Trophoblast cell (in vitro differentiated cells and primary cell): Measurements from ENCODE around the gene MRPL14.

ENCODE experiments used
- DNase-seq, 2 donors: peaks; one replicate each; pipeline ENCODE4 v3.0.0-alpha.2; 2016
- H2AFZ ChIP-seq: 2 replicates; pipeline ENCODE4 v1.6.1; 2013; ENCODE audit warnings: low read length, moderate library complexity, mild to moderate bottlenecking; ENCODE audit not compliant: insufficient read depth, poor library complexity
- H2AK5ac ChIP-seq: 2 replicates; pipeline ENCODE4 v1.6.1; 2013; ENCODE audit warnings: mild to moderate bottlenecking, low read length
- H2BK120ac ChIP-seq: 2 replicates; pipeline ENCODE4 v1.6.1; 2013; ENCODE audit warnings: low read length, mild to moderate bottlenecking, moderate library complexity; ENCODE audit not compliant: insufficient read depth, poor library complexity
- H2BK12ac ChIP-seq: 2 replicates; pipeline ENCODE4 v1.6.1; 2013; ENCODE audit warnings: mild to moderate bottlenecking, low read length, moderate library complexity
- H2BK5ac ChIP-seq: 2 replicates; pipeline ENCODE4 v1.6.1; 2013; ENCODE audit warnings: low read length, low read depth, moderate library complexity, mild to moderate bottlenecking; ENCODE audit not compliant: poor library complexity
- H3K14ac ChIP-seq: 2 replicates; pipeline ENCODE4 v1.6.1; 2013; ENCODE audit warnings: mild to moderate bottlenecking, low read length
- H3K18ac ChIP-seq: 2 replicates; pipeline ENCODE4 v1.6.1; 2013; ENCODE audit warnings: mild to moderate bottlenecking, low read length
- H3K23ac ChIP-seq: 2 replicates; pipeline ENCODE4 v1.6.1; 2013; ENCODE audit warnings: low read length
- H3K27ac ChIP-seq: 2 replicates; pipeline ENCODE4 v1.5.1; 2013; ENCODE audit warnings: low read depth, mild to moderate bottlenecking, inconsistent platforms, low read length, moderate library complexity
- H3K27me3 ChIP-seq: 2 replicates; pipeline ENCODE4 v1.6.1; 2013; ENCODE audit warnings: inconsistent platforms, mild to moderate bottlenecking, low read length, moderate library complexity; ENCODE audit not compliant: insufficient read depth
- H3K36me3 ChIP-seq, 2 experiments: 1 replicate in 1 of 2; 2 replicates in 1 of 2; pipeline ENCODE4 v1.6.1; 2013; ENCODE audit warnings: low read length in 2 of 2, mild to moderate bottlenecking in 2 of 2, moderate library complexity in 1 of 2; ENCODE audit not compliant: insufficient read depth in 2 of 2, control insufficient read depth in 1 of 2
- H3K4ac ChIP-seq: 2 replicates; pipeline ENCODE4 v1.6.1; 2013; ENCODE audit warnings: low read depth, mild to moderate bottlenecking, low read length, moderate library complexity
- H3K4me1 ChIP-seq, 2 experiments: 1 replicate in 1 of 2; 2 replicates in 1 of 2; pipeline ENCODE4 v1.6.1; 2013; ENCODE audit warnings: low read length in 2 of 2, mild to moderate bottlenecking in 2 of 2, moderate library complexity in 1 of 2; ENCODE audit not compliant: insufficient read depth in 2 of 2, control insufficient read depth in 1 of 2
- H3K4me2 ChIP-seq: 2 replicates; pipeline ENCODE4 v1.6.1; 2013; ENCODE audit warnings: inconsistent platforms, mild to moderate bottlenecking, low read length, moderate library complexity
- H3K4me3 ChIP-seq: 2 replicates; pipeline ENCODE4 v1.5.1; 2013; ENCODE audit warnings: mild to moderate bottlenecking, low read depth, low read length, inconsistent platforms
- H3K79me1 ChIP-seq: one replicate; pipeline ENCODE4 v1.6.1; 2013; ENCODE audit warnings: low read length
- H3K79me2 ChIP-seq: 2 replicates; pipeline ENCODE4 v1.6.1; 2013; ENCODE audit warnings: low read length, mild to moderate bottlenecking; ENCODE audit not compliant: control insufficient read depth, insufficient read depth, poor library complexity
- H3K9ac ChIP-seq: 2 replicates; pipeline ENCODE4 v1.6.1; 2013; ENCODE audit warnings: mild to moderate bottlenecking, low read length
- H3K9me3 ChIP-seq: 2 replicates; pipeline ENCODE4 v1.6.1; 2013; ENCODE audit warnings: low read depth, mild to moderate bottlenecking, control low read depth, inconsistent platforms, low read length; ENCODE audit not compliant: insufficient read depth
- H4K12ac ChIP-seq: 2 replicates; pipeline ENCODE4 v1.6.1; 2013; ENCODE audit warnings: low read depth, mild to moderate bottlenecking, low read length, moderate library complexity
- H4K8ac ChIP-seq: 2 replicates; pipeline ENCODE4 v1.6.1; 2013; ENCODE audit warnings: low read depth, mild to moderate bottlenecking, low read length, moderate library complexity
- H4K91ac ChIP-seq: one replicate; pipeline ENCODE4 v1.6.1; 2013; ENCODE audit warnings: low read depth, mild to moderate bottlenecking, low read length, moderate library complexity
- WGBS: extraction: QIAGEN DNeasy Blood & Tissue Kit; methylation state at CpG from one replicate; pipeline ENCODE4 v1.1.7; 2013; ENCODE audit warnings: missing lambda C conversion rate; ENCODE audit not compliant: insufficient read length, insufficient coverage; ENCODE audit errors: extremely low coverage; 5-methylcytosine and 5-hydroxymethylcytosine counted together

MRPL14 gene

DNA sequence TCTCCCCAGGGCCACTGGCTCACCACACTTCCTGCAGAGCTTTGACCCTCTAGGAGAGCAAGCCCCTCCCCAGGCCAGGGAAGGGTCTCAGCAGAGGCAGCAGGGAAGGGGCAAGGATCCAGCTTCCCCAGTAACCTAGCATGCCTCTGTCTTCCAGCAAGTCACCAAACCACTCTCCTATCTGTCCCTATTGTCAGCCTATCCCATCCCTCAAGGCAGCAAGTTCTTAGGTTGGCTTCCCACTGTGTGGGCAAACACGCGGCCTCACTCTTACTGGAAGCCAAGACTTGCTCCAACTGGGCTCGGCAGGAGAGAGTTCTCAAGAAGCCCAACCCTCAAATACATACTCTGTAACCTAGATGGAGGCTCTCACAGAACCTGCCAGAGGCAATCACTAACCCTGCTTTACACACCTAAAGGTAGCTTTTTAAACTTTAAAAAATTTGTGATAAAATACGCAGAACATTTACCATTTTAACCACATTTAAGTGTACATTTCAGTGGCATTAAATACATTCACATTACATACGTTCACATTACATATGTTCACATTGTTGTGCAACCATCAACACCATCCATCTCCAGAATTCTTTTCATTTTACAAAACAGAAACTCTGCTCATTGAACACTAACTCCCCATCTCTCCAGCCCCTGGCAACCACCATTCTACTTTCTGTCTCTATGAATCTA is 58.5 kb downstream of the MRPL14 start:
- H3K4me1 ChIP-seq: peaks cover 15 to 20% of the 10 kb centered on the region in 2 experiments
- no peak overlapping the region for H3K18ac ChIP-seq
- H3K4ac ChIP-seq: no peak overlapping the region
- peaks cover 1% of the 10 kb centered on the region for H3K9me3 ChIP-seq
- H3K27ac ChIP-seq: no peak overlapping the region
- H2AK5ac ChIP-seq: no peak overlapping the region
- no peak overlapping the region for H3K9ac ChIP-seq
- peaks cover 1% of the 10 kb centered on the region for H3K79me2 ChIP-seq
- no peak overlapping the region for H3K14ac ChIP-seq
- H3K23ac ChIP-seq: no peak overlapping the region
- peaks cover 10% of the 10 kb centered on the region for H3K79me1 ChIP-seq
- no peak overlapping the region for H2BK120ac ChIP-seq
- peak in 1 of 2 donors; percentile 65 for DNase-seq
- H2BK12ac ChIP-seq: no peak overlapping the region
- WGBS: no CpG with 5 or more reads among the region's 5 CpGs
- no peak overlapping the region for H2AFZ ChIP-seq
- H4K12ac ChIP-seq: no peak overlapping the region
- H2BK5ac ChIP-seq: no peak overlapping the region
- no peak overlapping the region for H3K4me2 ChIP-seq
- H3K4me3 ChIP-seq: no peak overlapping the region
- no peak overlapping the region for H4K8ac ChIP-seq
- no peaks in the 10 kb centered on the region for H3K27me3 ChIP-seq
- H4K91ac ChIP-seq: peak overlapping the region; percentile 29
- H3K36me3 ChIP-seq: no peaks in the 10 kb centered on the region

DNA sequence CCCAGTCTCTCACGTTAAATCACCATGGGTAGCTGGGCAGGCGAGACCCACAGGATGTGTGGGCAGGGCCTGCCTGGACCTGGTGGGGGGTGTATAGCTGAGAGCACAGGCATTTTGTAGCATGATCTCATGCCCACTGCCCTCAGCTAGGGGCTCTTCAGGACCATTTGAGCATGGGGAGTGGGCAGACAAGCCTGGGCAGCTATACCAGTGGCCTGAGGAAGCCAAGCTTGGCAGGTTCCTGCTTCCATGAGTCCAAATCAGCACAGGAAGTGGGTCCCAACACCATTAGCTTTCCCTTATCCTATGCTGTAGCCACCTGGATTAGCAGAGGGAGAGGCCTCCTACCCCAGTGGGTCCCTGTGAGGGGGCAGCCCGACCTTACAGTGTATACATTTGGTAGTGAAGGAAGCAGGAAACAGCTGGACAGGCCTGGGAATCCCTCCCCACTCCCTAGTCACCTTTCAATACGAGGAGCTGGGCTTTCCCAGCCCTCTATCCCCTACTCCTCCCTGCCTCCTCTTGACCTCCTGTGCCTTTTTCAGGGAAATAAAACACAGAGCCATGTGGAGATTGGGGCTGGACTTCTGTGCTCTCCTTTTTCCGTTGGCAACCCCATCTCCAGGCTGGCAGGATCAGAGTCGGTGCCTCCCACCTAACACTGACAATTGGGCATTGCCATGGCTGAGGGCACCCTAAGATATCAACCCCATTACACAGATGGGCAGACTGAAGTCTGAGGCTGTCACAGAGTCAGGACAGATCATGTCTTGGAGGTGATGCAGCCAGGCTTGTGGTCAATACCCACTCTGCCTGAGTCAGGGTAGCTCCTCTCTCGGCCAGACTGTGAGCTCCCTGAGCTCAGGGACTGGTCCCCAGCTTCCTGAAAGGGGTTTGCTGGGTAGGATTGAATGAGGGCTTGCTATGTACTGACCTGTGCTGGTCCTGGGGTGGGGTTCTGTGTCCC is 59.8 kb downstream of the MRPL14 start:
- Histone ChIP-seq H4K8ac (no peak overlapping the region), H3K4me1 (peaks cover 13 to 14% of the 10 kb centered on the region in 2 experiments), H3K9ac (no peak overlapping the region), H3K14ac (no peak overlapping the region), H3K4ac (no peak overlapping the region), H2BK120ac (no peak overlapping the region), H3K23ac (no peak overlapping the region), H3K9me3 (peaks cover 1% of the 10 kb centered on the region), H4K91ac (no peak overlapping the region), H4K12ac (no peak overlapping the region), H3K18ac (no peak overlapping the region), H3K79me2 (no peaks in the 10 kb centered on the region), H3K27ac (no peak overlapping the region), H2AFZ (no peak overlapping the region), H3K27me3 (no peaks in the 10 kb centered on the region), H2AK5ac (no peak overlapping the region), H3K4me3 (no peak overlapping the region), H2BK12ac (peak overlapping the region; percentile 15), H3K79me1 (peaks cover 6% of the 10 kb centered on the region), H3K36me3 (no peaks in the 10 kb centered on the region), H2BK5ac (no peak overlapping the region), H3K4me2 (no peak overlapping the region)
- no peak for DNase-seq
- WGBS: no CpG with 5 or more reads among the region's 7 CpGs

DNA sequence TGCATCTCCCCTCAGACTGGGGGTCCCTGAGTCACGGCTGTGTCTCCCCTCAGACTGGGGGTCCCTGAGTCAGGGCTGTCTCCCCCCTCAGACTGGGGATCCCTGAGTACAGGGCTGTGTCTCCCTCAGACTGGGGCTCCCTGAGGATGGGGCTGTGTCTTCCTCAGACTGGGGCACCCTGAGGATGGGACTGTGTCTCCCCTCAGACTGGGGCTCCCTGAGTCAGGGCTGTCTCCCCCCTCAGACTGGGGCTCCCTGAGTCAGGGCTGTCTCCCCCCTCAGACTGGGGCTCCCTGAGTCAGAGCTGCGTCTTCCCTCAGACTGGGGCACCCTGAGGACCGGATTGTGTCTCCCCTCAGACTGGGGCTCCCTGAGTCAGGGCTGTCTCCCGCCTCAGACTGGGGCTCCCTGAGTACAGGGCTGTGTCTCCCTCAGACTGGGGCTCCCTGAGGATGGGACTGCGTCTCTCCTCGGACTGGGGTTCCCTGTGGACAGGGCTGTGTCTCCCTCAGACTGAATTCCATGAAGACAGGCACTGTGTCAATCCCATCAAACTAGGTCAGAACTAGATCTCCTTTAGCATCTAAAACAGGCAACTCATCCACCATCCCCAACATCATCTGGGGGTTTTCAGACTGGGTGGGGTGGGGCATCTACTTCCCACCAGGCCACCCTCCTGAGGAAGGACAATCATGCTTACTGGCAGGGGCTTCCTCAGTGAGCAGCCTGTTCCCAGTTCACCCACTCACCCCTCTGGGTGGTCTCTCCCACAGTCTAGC is 60.7 kb downstream of the MRPL14 start:
- H3K4me2 ChIP-seq: no peak overlapping the region
- H3K9me3 ChIP-seq: peaks cover 1% of the 10 kb centered on the region
- no peak overlapping the region for H3K4ac ChIP-seq
- no peak overlapping the region for H3K4me3 ChIP-seq
- H4K12ac ChIP-seq: no peak overlapping the region
- H3K27ac ChIP-seq: no peak overlapping the region
- H3K36me3 ChIP-seq: no peaks in the 10 kb centered on the region
- no peak overlapping the region for H3K18ac ChIP-seq
- H2BK120ac ChIP-seq: no peak overlapping the region
- no peak for DNase-seq
- H3K14ac ChIP-seq: no peak overlapping the region
- H3K79me1 ChIP-seq: peaks cover 12% of the 10 kb centered on the region
- H4K91ac ChIP-seq: no peak overlapping the region
- H2AK5ac ChIP-seq: peak overlapping the region; percentile 52
- H4K8ac ChIP-seq: no peak overlapping the region
- H3K79me2 ChIP-seq: no peaks in the 10 kb centered on the region
- H3K27me3 ChIP-seq: no peaks in the 10 kb centered on the region
- peaks cover 18 to 19% of the 10 kb centered on the region in 2 experiments for H3K4me1 ChIP-seq
- WGBS: no CpG with 5 or more reads among the region's 6 CpGs
- no peak overlapping the region for H2BK12ac ChIP-seq
- no peak overlapping the region for H2BK5ac ChIP-seq
- H2AFZ ChIP-seq: no peak overlapping the region
- H3K23ac ChIP-seq: no peak overlapping the region
- H3K9ac ChIP-seq: no peak overlapping the region

DNA sequence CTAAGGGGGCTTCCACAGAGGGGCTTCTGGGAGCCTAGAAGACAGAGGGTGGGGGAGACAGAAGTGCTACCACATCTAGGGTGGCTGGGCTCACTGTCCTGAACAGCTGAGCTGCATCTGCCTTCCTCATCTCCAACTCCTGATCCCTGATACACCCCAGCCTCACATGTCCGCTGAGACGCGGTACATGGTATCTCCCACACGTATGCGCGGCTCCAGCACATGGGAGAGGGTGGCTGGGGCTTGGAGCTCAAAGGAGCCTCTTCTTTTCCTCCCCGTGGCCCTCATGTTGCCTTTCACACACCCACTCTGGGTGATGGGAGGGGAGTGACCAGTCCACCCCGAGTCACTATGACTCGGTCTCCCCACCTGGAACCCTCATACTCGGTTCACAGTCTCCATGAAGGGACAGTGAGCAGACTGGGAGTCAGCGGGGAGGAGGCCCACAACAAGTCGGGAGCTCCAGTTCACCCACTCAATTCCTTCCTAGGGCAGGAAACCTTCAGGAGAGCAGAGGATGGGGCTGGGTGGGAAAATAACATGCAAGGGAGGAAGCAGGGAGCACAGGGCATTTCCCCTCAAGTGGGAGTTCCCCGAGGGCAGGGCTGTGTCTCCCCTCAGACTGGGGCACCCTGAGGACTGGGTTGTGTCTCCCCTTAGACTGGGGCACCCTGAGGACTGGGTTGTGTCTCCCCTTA is 61.7 kb downstream of the MRPL14 start:
- peaks cover 1% of the 10 kb centered on the region for H3K9me3 ChIP-seq
- H2AK5ac ChIP-seq: peak overlapping the region; percentile 52
- H3K23ac ChIP-seq: no peak overlapping the region
- peak overlapping the region; percentile 18 for H2BK120ac ChIP-seq
- peak overlapping the region; percentile 3 for H2AFZ ChIP-seq
- no peak overlapping the region for H3K4me2 ChIP-seq
- no peaks in the 10 kb centered on the region for H3K27me3 ChIP-seq
- H3K18ac ChIP-seq: peak overlapping the region; percentile 39
- no peak overlapping the region for H3K9ac ChIP-seq
- H4K8ac ChIP-seq: no peak overlapping the region
- H3K79me1 ChIP-seq: peaks cover 13% of the 10 kb centered on the region
- peaks cover 18 to 19% of the 10 kb centered on the region in 2 experiments for H3K4me1 ChIP-seq
- no peaks in the 10 kb centered on the region for H3K79me2 ChIP-seq
- no peak overlapping the region for H3K4me3 ChIP-seq
- H4K12ac ChIP-seq: no peak overlapping the region
- peak overlapping the region; percentile 56 for H4K91ac ChIP-seq
- H3K14ac ChIP-seq: peak overlapping the region; percentile 9
- no peak overlapping the region for H3K4ac ChIP-seq
- H2BK5ac ChIP-seq: no peak overlapping the region
- DNase-seq: no peak
- peak overlapping the region; percentile 37 for H2BK12ac ChIP-seq
- no CpG with 5 or more reads among the region's 13 CpGs for WGBS
- no peaks in the 10 kb centered on the region for H3K36me3 ChIP-seq
- no peak overlapping the region for H3K27ac ChIP-seq
